DOHH2 (cell line): Measurements from ENCODE around the gene POLR3A.

ENCODE experiments used
- H3F3A ChIP-seq: fragments of 200-600 bp; sonication (generic), shearing (Covaris generic); 2 replicates; pipeline ENCODE4 v1.6.0; 2016; ENCODE audit warnings: antibody characterized with exemption, mild to moderate bottlenecking; ENCODE audit not compliant: control insufficient read depth, insufficient read depth
- H3K27ac ChIP-seq: fragments of 200-600 bp; sonication (generic); 2 replicates; pipeline ENCODE4 v1.5.1; 2014; ENCODE audit warnings: low read depth, mild to moderate bottlenecking, low read length, moderate library complexity
- H3K27me3 ChIP-seq: fragments of 200-600 bp; sonication (generic); 2 replicates; pipeline ENCODE4 v1.6.1; 2014; ENCODE audit warnings: mild to moderate bottlenecking, low read length, mixed read lengths; ENCODE audit not compliant: control insufficient read depth
- H3K36me3 ChIP-seq: fragments of 200-600 bp; sonication (generic); 2 replicates; pipeline ENCODE4 v1.6.1; 2014; ENCODE audit warnings: mild to moderate bottlenecking, low read length, moderate library complexity, mixed read lengths; ENCODE audit not compliant: control insufficient read depth
- H3K4me1 ChIP-seq: fragments of 200-600 bp; sonication (generic); 2 replicates; pipeline ENCODE4 v1.6.1; 2014; ENCODE audit warnings: mild to moderate bottlenecking, low read length, mixed read lengths; ENCODE audit not compliant: control insufficient read depth
- H3K4me2 ChIP-seq: fragments of 200-600 bp; sonication (generic); 2 replicates; pipeline ENCODE4 v1.6.0; 2014; ENCODE audit warnings: mild to moderate bottlenecking, low read length, moderate library complexity
- H3K4me3 ChIP-seq: fragments of 200-600 bp; sonication (generic); 2 replicates; pipeline ENCODE4 v1.5.1; 2014; ENCODE audit warnings: mild to moderate bottlenecking, low read length, mixed read lengths
- H3K79me2 ChIP-seq: fragments of 200-600 bp; sonication (generic); 2 replicates; pipeline ENCODE4 v1.6.1; 2014; ENCODE audit warnings: mild to moderate bottlenecking, low read length, mixed read lengths; ENCODE audit not compliant: control insufficient read depth
- H3K9me2 ChIP-seq: fragments of 200-600 bp; sonication (generic); replicated peaks from 2 replicates; pipeline ENCODE4 v1.6.1; 2014; ENCODE audit warnings: mild to moderate bottlenecking, low read length, mixed read lengths; ENCODE audit not compliant: control insufficient read depth
- H3K9me3 ChIP-seq: fragments of 200-600 bp; sonication (generic); 2 replicates; pipeline ENCODE4 v1.6.1; 2014; ENCODE audit warnings: antibody characterized with exemption, low read length, mixed read lengths; ENCODE audit not compliant: control insufficient read depth, insufficient read depth
- H4K20me1 ChIP-seq: fragments of 200-600 bp; sonication (generic); 2 replicates; pipeline ENCODE4 v1.6.0; 2014; ENCODE audit warnings: low read depth, mild to moderate bottlenecking, antibody characterized with exemption, low read length, moderate library complexity; ENCODE audit not compliant: control insufficient read depth, insufficient read depth
- EZH2phosphoT487 ChIP-seq: fragments of 200-600 bp; sonication (generic); IDR thresholded peaks from 2 replicates; pipeline ENCODE4 v1.6.1; 2017; ENCODE audit warnings: borderline replicate concordance, mild to moderate bottlenecking, antibody characterized with exemption, low read length, moderate library complexity, mixed read lengths
- TF ChIP-seq, protein P1 (sequence below): fragments of 200-600 bp; sonication (generic); IDR thresholded peaks from one replicate; pipeline ENCODE4 v1.5.1; 2014; ENCODE audit warnings: antibody characterized with exemption, mild to moderate bottlenecking, low read depth, low read length; ENCODE audit not compliant: poor library complexity, severe bottlenecking

Gene POLR3A

GRCh38 chr10:78069151-78069550, 39.8 kb upstream of the POLR3A start:
- Histone ChIP-seq H3K4me2 (no peak overlapping the region), H3K4me3 (no peak overlapping the region), H3K4me1 (no peaks in the 10 kb centered on the region), H3F3A (no peaks in the 10 kb centered on the region), H3K79me2 (no peaks in the 10 kb centered on the region), H3K27ac (no peak overlapping the region), H3K27me3 (no peaks in the 10 kb centered on the region), H3K9me2 (no peaks in the 10 kb centered on the region), H4K20me1 (no peaks in the 10 kb centered on the region), H3K36me3 (no peaks in the 10 kb centered on the region), H3K9me3 (no peaks in the 10 kb centered on the region)
- TF ChIP-seq, protein P1, sequence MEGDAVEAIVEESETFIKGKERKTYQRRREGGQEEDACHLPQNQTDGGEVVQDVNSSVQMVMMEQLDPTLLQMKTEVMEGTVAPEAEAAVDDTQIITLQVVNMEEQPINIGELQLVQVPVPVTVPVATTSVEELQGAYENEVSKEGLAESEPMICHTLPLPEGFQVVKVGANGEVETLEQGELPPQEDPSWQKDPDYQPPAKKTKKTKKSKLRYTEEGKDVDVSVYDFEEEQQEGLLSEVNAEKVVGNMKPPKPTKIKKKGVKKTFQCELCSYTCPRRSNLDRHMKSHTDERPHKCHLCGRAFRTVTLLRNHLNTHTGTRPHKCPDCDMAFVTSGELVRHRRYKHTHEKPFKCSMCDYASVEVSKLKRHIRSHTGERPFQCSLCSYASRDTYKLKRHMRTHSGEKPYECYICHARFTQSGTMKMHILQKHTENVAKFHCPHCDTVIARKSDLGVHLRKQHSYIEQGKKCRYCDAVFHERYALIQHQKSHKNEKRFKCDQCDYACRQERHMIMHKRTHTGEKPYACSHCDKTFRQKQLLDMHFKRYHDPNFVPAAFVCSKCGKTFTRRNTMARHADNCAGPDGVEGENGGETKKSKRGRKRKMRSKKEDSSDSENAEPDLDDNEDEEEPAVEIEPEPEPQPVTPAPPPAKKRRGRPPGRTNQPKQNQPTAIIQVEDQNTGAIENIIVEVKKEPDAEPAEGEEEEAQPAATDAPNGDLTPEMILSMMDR = no peak
- no peak for TF ChIP-seq EZH2phosphoT487

DNA sequence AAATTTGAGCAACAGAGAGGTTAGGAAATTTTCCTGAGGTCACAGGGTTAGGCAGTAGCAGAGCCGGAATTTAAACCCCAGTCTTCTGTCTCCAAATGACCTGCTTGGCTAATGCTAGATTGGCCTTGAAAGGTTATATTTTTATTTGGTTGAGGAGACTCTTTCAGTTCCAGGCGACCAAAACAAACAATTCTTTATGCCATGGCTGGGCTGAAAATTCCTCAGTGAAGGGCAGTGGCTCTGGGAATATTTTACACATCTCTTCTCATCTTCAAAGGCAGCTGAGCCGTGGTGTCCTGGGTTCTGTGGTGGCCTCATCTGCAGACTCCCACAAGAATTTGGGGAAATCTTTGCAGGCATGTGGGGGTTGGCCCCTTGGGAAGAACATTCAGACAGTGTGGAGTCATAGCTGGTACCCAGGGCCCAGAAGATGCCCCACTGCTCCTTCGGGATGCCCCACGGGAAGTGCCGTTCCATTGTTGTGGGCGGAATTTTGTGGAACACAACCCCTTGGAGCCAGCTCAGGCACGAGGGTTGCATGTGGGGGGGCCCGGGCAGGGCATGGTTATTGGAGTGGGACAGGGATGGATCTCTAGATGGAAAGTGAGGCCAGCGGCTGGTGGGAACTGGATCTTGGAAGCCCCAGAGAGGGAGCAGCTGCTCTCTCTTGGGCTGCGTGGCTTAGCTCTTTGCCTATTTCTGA, 37.6 kb upstream of the POLR3A start:
- Histone ChIP-seq H3K4me2 (no peak overlapping the region), H3K27me3 (0 out of 2 replicates have a peak, but pooled peaks cover 2% of the 10 kb centered on the region), H4K20me1 (no peaks in the 10 kb centered on the region), H3K4me3 (no peak overlapping the region), H3K9me3 (no peaks in the 10 kb centered on the region), H3K9me2 (no peaks in the 10 kb centered on the region), H3K79me2 (no peaks in the 10 kb centered on the region), H3K36me3 (no peaks in the 10 kb centered on the region), H3F3A (no peaks in the 10 kb centered on the region), H3K4me1 (no peaks in the 10 kb centered on the region), H3K27ac (no peak overlapping the region)
- no peak for TF ChIP-seq EZH2phosphoT487
- TF ChIP-seq, protein P1 = no peak

GRCh38 chr10:78066012-78066411, 36.7 kb upstream of the POLR3A start:
- TF ChIP-seq EZH2phosphoT487 = no peak
- TF ChIP-seq, protein P1 = no peak
- Histone ChIP-seq H3K9me2 (no peaks in the 10 kb centered on the region), H4K20me1 (no peaks in the 10 kb centered on the region), H3K79me2 (no peaks in the 10 kb centered on the region), H3K4me1 (no peaks in the 10 kb centered on the region), H3K27me3 (0 out of 2 replicates have a peak, but pooled peaks cover 2% of the 10 kb centered on the region), H3F3A (no peaks in the 10 kb centered on the region), H3K27ac (no peak overlapping the region), H3K9me3 (no peaks in the 10 kb centered on the region), H3K4me3 (no peak overlapping the region), H3K36me3 (no peaks in the 10 kb centered on the region), H3K4me2 (no peak overlapping the region)
